GM18498 (cell line): ENCODE measurements around the gene LRRC25.
A peak's percentile ranks its signal among the peaks of the same experiment; 100 is the strongest.
"Not testable (repeated sequence)": the region's sequence is repeated elsewhere in the genome, so short reads cannot be mapped to it uniquely, and the experiment has no call there.

Experiments
- ATAC-seq: cut with Tn5 transposase; IDR thresholded peaks from one replicate; pipeline ENCODE4 v1.9.1; 2021; ENCODE audit warnings: mild to moderate bottlenecking, moderate library complexity; ENCODE audit not compliant: unreplicated experiment

The LRRC25 gene

DNA sequence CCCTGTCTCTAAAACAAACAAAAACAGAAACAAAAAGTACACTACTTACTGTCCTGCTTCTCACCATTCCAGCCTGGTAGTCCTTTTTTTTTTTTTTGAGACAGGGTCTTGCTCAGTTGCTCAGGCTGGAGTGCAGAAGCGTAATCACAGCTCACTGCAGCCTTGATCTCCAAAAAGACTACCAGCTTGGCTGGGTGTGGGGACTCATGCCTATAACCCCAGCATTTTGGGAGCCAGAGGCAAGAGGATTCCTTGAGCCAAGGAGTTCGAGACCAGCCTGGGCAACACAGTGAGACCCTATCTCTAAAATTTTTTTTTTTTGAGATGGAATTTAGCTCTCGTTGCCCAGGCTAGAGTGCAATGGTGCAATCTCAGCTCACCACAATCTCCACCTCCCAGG lies 16.6 kb downstream of the LRRC25 start:
- no peak for ATAC-seq

DNA sequence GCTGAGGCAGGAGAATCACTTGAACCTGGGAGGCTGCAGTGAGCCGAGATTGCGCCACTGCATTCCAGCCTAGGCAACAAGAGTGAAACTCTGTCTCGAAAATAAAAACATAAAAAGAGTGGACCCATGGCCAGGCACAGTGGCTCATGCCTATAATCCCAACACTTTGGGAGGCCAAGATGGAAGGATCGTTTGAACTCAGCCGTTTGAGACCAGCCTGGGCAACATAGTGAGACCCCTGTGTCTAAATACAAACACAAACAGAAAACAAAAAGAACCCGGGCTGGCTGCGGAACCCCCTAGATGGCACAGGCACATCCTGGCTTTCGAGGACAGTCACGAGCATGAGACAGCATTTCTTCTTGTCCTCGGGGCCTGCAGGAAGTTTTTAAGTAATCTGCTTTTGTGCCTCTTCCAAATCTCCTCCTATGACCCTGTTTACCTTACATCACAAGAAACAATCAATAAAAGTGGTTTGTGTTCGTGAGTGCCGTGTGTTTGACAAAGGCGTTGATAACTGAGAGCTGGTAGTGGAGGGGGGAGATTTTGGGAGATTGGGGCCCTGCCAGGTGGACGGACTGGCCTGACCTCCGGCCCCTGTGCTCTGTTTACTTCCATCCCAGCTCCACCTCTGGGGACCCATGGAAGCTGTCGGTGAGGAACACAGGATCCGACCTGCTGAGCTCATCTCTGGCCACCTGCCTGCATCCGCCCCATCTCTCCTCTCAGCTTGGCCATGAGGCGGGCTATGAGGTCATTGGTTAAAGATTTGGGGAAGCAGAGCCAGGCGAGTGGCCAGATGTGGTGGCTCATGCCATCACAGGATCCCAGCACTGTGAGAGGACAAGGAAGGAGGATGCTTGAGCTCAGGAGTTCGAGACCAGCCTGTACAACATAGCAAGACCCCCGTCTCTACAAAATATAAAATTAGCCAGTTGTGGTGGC lies 17.3 kb downstream of the LRRC25 start:
- ATAC-seq: no peak

DNA sequence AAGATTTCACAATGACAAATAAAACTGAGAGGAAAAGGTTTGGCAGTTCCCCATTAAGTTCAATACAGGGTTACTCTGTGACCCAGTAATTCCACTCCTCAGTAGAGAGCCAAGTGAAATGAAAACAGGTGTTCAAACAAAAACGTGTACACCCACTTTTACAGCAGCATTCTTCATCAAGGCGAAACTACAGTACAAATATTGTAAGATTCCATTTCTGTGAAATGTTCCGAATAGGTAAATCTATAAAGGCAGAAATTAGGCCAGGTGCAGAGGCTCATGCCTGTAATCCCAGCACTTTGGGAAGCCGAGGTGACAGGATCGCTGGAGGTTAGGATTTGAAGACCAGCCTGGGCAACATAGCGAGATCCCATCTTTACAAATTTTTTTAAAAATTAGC lies 20.4 kb downstream of the LRRC25 start:
- ATAC-seq: no peak

DNA sequence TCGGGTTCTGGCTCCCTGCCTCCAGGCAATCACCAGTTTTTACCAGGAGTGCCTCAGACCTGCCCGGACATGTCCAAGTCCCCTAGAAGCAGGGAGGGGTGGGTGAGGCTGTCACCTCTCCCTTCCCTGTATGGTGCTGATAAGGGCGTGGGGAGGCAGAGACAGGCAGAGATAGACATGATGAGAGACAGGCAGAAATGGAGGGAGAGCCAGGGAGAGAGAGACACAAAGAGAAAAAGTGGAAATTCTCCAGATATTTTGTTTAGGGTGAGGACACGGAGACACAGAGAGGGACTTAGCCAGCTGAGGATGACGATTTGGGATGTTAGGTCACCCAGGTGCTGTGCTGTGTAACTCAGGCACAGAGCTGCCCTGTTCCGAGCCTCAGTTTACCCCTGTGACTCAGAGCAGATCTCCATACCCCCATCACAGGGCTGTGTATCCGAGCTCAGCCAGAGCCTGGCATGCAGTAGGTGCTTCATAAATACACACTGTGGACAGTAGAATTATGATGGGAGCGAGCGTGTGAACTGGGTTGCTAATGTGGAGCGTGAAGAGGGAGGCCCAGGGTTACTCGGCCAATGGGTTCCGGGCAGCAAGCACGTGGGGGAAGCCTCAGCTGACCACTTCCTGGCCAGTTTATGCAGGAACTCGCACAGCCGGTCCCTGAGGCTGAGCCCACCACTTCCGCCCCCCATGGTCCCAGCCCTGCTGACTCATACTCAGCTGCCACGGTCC lies 23.4 kb downstream of the LRRC25 start:
- peak; percentile 89 for ATAC-seq

DNA sequence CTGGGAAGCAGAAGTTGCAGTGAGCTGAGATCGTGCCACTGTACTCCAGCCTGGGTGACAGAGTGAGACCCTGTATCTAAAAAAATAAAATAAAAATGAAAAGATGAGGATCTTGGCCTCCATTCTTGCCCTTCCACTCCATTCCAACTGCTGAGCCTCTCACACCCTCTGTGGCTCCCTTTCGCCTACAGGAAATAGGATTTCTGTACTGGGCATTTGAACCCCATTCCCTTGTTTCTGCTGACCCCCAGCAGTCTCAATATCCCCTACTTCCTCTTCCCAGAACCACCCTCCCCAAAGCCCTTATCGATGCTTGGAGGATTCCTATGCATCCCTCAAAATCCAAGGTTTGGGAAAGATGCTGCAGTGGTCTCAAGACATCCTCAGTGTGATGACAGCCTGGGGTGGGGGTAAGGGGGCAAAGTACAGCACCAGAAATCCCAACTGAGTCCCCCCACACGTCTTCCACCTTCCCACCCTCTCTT lies 24.0 kb downstream of the LRRC25 start:
- ATAC-seq: no peak

DNA sequence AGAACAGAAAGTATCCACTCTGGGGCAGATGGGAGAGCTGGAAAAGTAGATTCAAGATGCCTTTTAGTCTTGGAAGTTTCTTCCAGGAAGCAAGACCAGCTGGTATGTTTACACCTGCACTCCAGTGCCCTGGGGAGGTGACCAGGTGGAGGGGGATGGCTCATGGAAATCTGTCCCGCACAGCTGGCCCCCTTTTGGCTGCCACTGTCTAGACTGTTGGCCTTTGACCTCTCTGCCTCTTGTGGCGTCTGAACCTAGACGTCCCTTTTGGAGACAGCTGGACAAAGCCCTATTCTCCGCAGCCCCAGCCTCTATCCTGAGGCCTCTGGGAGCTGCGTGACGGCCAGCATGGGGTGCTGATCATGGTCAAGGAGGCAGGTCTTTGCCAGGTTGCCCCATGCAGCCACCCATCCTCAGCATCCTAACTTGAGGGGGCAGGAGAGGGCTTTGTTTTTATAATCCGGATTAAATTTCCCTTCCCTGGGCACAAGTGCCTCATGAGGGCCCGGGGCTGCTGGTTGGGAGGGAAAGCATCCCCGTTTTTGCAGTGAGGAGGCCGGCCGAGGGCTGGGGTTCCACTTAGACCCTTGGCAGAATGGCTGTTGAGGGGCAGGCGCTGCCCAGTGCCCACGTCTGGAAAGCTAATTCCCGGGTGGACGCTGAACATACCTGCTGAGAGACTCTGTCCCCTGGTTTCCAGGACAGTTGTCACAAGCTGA lies 28.8 kb downstream of the LRRC25 start:
- ATAC-seq: no peak

DNA sequence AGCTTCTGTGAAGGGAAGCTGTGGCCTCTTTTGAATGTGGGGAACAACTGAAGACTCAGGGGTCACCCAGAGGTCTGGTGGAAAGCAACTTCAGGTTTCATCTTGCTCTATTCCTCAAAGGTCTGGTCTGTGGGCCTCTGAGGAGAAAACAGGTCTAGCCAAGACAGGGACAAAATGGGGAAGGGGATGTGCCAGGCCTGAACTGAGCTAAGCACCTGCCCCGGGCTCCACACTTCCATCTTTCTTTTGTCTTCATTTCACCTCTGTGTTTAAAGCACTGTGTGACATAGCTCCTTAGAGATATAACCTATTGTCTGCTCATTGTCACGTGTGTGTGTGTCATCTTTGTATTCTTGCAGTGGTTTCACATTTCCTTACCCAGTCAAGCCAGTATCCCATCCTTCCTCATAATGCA lies 31.4 kb downstream of the LRRC25 start:
- no peak for ATAC-seq

DNA sequence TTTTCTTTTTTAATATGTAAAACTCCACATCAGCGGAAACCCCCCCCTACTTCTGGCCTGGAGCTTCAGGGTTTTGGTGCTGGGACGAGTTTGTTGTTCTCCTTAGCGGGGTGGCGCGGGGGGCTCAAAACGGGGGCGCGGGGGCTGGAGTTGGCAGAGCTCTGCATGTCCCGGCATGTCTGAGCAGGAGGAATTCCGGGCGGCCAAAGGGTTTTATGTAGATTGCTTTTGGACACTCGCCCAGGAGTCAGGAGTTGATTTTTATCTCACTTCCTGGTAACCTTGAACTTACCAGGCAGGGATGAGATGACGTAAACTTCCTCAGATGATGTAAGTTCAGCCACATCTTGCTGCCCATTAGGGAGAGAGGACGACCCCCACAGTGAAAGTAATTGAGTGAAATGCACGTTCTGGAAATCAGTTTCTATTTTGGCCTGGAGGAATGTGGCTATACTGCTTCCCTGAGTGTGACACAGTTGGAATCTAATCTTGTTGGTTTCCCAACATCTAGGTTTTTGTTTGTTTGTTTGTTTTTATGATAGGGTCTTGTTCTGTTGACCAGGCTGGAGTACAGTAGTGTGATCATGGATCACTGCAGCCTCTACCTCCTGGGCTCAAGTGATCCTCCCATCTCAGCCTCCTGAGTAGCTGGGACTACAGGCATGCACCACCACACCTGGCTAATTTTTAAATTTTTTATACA lies 32.4 kb downstream of the LRRC25 start:
- ATAC-seq: no peak

DNA sequence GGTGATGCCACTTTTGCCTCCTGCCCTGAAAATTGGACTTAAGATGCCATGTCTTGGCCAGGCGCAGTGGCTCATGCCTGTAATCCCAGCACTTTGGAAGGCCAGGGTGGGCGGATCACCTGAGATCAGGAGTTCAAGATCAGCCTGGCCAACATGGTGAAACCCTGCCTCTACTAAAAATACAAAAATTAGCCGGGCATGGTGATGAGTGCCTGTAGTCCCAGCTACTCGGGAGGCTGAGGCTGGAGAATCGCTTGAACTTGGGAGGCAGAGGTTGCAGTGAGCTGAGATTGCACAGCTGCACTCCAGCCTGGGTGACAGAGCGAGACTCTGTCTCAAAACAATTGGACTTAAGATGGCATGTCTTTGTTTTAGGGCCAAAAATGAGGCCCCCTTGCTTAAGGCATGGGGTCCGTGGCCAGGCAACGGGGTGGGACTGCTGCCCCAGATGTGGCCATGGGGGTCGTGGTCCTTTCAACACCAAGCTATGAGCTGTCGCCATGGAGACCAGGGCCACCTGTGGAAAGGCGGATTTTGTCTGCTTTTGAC lies 33.1 kb downstream of the LRRC25 start:
- ATAC-seq: not testable (repeated sequence)

DNA sequence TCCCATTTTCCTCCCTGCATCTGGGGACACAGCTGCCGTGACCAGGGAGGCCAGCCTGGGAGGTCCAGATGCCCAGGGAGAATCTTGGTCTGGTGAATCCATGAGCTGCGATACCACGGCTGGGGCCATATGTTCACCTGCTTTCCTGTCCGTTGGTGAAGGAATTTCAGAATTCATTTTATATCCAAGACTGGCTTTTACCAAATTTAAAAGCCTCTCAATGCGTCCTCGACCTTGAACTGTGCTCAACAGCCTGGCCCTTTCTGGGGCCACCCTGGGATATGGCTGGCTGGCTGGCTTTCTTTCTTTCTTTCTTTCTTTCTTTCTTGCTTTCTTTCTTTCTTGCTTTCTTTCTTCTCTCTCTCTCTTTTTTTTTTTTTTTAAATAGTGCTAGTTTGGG lies 33.6 kb downstream of the LRRC25 start:
- ATAC-seq: no peak

DNA sequence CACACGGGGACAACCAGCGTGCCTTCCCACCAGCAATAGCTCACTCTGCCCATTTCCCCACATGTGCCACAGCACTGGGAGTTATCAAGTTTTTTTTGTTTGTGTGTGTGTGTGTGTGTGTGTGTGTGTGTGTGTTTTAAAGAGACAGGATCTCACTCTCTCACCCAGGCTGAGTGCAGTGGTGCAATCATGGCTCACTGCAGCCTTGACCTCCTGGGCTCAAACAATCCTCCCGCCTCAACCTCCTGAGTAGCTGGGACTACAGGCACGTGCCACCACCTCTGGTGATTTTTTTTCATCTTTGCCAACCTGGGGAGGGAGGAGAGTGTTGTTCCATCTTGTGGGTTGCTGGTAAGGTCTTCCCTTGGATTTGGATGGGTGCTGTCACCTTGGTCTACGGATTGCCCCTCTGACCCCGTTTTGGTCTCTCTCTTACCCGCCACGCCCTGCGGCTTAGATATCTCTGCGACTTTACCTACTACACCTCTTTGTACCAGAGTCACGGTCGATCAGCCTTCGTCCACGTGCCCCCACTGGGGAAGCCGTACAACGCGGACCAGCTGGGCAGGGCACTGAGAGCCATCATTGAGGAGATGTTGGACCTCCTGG lies 34.4 kb downstream of the LRRC25 start:
- ATAC-seq: no peak

DNA sequence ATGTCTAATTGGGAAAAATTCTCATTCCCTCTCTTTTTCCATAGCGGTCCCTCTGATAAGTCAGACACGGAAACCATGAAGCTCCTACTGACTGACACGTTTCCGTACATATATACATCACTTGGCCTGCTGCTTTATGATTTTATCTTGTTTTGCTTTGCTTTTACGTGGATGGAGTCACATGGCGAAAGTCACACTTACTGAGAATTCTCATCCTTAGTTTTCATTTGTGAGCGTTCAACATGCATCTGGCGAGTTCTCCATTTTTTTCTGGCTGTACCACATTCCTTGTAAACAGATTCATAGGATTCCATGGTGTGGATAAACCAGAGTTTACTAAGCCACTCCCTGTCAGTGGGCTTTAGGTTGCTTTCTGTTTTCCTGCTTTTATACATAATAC lies 35.8 kb downstream of the LRRC25 start:
- ATAC-seq: no peak

DNA sequence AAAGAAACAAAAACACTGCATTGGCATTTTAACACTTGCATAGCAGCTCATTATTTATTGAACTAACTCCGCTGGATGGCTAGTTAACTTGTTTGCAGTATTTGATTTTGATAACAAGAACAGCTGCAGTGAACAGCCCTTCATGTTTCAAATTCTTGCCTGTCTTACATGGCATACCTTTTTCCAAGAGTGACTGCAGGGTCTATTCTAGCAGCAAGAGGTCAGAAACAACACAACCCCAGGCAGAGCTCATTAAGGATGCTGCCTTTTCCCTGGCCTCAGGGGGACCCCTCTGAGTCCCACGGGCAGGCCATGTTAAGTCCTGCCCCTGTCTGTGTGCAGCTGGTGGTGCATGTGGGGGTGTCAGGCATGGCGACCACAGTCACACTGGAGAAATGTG lies 40.4 kb downstream of the LRRC25 start:
- ATAC-seq: no peak

DNA sequence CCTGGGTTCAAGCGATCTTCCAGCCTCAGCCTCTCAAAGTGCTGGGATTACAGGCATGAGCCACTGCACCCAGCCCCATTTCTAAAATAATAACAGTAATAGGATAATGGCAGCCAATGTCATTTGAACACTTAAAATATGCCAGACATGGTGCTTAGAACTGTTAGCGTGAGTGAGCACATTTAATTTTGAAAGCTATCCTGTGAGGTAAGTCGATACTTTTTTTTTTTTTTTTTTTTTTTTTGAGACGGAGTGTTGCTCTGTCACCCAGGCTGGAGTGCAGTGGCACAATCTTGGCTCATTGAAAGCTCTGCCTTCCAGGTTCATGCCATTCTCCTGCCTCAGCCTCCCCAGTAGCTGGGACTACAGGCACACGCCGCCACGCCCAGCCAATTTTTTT lies 42.7 kb downstream of the LRRC25 start:
- not testable (repeated sequence) for ATAC-seq

DNA sequence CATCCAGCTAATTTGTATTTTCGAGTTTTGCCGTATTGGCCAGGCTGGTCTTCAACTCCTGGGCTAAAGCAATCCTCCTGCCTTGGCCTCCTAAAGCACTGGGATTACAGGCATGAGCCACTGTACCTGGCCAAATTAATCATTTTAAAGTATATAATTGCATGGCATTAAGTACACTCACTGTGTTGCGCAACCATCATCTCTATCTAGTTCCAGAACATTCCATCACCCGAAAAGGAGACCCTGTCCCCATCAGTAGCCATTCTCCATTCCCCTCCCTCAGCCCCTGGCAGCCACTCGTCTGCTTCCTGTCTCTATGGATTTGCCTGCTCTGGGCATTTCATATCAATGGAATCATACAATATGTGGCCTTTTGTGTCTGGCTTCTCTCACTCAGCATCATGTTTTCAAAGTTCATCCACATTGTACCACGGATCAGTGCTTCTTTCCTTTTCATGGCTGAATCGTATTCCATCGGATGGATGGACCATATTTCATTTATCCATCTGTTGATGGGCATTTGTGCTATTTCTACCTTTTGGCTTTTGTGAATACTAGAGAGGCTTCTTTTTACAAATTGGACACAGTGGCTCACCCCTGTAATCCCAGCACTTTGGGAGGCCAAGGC lies 43.9 kb downstream of the LRRC25 start:
- ATAC-seq: no peak

DNA sequence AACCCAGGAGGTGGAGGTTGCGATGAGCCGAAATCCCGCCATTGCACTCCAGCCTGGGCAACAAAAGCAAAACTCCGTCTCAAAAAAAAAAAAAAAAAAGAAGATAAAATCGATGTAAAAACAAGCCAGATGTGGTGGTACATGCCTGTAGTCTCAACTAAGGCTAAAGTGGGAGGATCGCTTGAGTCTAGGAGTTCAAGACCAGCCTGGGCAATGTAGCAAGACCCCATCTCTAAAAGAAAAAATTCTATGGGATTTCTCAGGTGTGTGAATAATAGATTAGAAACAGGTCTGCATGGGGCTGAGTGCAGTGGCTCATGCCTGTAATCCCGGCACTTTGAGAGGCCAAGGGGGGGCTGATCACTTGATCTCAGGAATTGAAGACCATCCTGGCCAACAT lies 45.9 kb downstream of the LRRC25 start:
- ATAC-seq: no peak

DNA sequence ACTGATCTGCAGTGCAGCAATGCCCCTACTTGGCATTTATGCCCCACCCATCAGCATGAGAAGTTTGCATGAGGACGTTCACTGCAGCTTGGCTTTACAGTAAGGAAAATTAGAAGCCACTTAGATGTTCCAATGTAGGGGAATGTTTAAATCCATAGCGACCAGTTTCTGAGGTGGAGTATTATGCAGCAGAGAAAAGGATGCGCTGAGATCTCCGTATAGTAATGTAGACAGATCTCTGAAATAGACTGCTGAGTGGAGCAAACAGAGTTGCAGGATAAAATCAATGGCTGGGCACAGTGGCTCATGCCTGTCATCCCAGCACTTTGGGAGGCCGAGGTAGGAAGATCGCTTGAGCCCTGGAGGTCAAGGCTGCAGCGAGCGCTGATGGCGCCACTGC lies 46.9 kb downstream of the LRRC25 start:
- no peak for ATAC-seq

DNA sequence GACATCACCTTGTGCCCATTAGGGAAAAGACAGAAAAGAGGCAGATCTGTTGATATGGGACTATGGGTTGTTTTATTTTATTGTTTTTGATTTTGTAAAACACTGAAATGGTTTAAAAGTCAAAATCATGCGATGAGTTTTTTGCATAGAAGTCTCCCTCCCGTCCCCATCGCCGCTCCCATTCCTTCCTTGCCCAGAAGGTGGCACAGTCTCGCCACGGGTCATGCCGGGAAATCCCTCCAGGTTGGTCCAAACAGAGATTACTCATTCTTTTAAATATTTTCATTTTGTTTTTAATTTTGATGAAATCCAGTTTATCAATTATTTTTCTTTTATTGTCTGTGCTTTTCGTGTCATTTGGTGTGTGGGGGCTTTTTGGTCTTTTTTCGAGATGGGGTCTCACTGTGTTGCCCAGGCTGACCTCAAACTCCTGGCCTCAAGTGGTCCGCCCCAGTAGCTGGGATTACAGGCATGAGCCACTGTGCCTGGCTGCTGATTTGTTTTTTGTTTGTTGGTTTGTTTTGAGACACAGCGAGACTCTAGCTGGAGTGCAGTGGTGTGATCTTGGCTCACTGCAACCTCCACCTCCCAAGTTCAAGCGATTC lies 47.8 kb downstream of the LRRC25 start:
- ATAC-seq: no peak

DNA sequence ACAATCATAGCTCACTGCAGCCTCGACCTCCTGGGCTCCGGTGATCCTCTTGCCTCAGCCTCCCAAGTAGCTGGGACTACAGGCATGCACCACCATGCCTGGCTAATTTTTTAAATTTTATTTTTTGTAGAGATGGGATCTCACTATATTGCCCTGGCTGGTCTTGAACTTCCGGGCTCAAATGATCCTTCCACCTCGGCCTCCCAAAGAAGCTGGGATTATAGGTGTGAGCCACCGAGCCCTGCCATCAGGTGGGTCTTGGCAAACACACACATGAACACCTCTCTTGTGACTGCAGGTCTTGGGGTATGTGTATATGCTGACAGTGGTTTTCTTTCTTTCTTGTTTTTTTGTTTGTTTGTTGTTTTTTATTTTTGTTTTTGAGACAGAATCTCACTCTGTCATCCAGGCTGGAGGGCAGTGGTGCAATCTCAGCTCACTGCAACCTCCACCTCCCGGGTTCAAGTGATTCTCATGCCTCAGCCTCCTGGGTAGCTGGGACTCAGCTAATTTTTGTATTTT lies 48.5 kb downstream of the LRRC25 start:
- not testable (repeated sequence) for ATAC-seq
